ENCODE measurements around the gene SPATA2L.

Gene SPATA2L

GRCh38 chr16:89701425-89702406, at the start of gene SPATA2L:
TSS of gene SPATA2L (minus strand) at chr16:89701705. CDS start at chr16:89701232, 473 bp downstream.
- DNase-seq = peak; percentile 97

- no peak for DNase-seq
These were observed 48.1 kb upstream of the SPATA2L start for GRCh38 chr16:89749637-89750036.

- DNase-seq = no peak
These were observed 47.4 kb upstream of the SPATA2L start for GRCh38 chr16:89748921-89749320.

- DNase-seq = no peak
These were observed 46.6 kb upstream of the SPATA2L start for GRCh38 chr16:89748076-89748475.

GRCh38 chr16:89746043-89746442, 44.5 kb upstream of the SPATA2L start:
- DNase-seq = no peak

GRCh38 chr16:89744813-89745212, 43.3 kb upstream of the SPATA2L start:
- DNase-seq = no peak

GRCh38 chr16:89742948-89743347, 41.4 kb upstream of the SPATA2L start:
- no peak for DNase-seq

- DNase-seq = no peak
These were observed 40.0 kb upstream of the SPATA2L start for GRCh38 chr16:89741342-89742014.

GRCh38 chr16:89739383-89739782, 37.9 kb upstream of the SPATA2L start:
- DNase-seq = no peak

GRCh38 chr16:89738538-89739317, 37.2 kb upstream of the SPATA2L start:
- DNase-seq = no peak

GRCh38 chr16:89738072-89738377, 36.5 kb upstream of the SPATA2L start:
- DNase-seq = no peak

- peak; percentile 35 for DNase-seq
These were observed 36.0 kb upstream of the SPATA2L start for GRCh38 chr16:89737341-89738071.

- DNase-seq = no peak
These were observed 35.0 kb upstream of the SPATA2L start for GRCh38 chr16:89736554-89736953.

GRCh38 chr16:89733792-89734191, 32.3 kb upstream of the SPATA2L start:
- no peak for DNase-seq

- no peak for DNase-seq
These were observed 31.8 kb upstream of the SPATA2L start for GRCh38 chr16:89733322-89733721.

GRCh38 chr16:89732918-89733242, 31.4 kb upstream of the SPATA2L start:
- no peak for DNase-seq

- DNase-seq = no peak
These were observed 30.8 kb upstream of the SPATA2L start for GRCh38 chr16:89732142-89732917.

GRCh38 chr16:89730610-89731234, 29.2 kb upstream of the SPATA2L start:
- DNase-seq = no peak

- DNase-seq = no peak
These were observed 28.5 kb upstream of the SPATA2L start for GRCh38 chr16:89729863-89730593.

GRCh38 chr16:89729293-89729692, 27.8 kb upstream of the SPATA2L start:
- no peak for DNase-seq
